HFF-Myc (cell line): ENCODE measurements around the gene TMEM25.
"Not testable (repeated sequence)": the region's sequence is repeated elsewhere in the genome, so short reads cannot be mapped to it uniquely, and the experiment has no call there.

Experiments used
- DNase-seq: peaks from one replicate; pipeline ENCODE4 v3.0.0-alpha.2; 2011; ENCODE audit warnings: low read depth; ENCODE audit errors: extremely low read depth
- H3K4me3 ChIP-seq: replicated peaks from 2 replicates; pipeline ENCODE4 v1.5.1; 2011; ENCODE audit warnings: low read depth, mild to moderate bottlenecking, control low read depth, low read length
- TF ChIP-seq, protein P1 (sequence below): IDR thresholded peaks from 2 replicates; pipeline ENCODE4 v1.5.1; 2012; ENCODE audit warnings: mild to moderate bottlenecking, low read depth, low read length, control low read depth; ENCODE audit errors: missing control alignments

TMEM25 gene

GRCh38 chr11:118565051-118565450 lies 34.1 kb downstream of the TMEM25 start:
- TF ChIP-seq, protein P1, sequence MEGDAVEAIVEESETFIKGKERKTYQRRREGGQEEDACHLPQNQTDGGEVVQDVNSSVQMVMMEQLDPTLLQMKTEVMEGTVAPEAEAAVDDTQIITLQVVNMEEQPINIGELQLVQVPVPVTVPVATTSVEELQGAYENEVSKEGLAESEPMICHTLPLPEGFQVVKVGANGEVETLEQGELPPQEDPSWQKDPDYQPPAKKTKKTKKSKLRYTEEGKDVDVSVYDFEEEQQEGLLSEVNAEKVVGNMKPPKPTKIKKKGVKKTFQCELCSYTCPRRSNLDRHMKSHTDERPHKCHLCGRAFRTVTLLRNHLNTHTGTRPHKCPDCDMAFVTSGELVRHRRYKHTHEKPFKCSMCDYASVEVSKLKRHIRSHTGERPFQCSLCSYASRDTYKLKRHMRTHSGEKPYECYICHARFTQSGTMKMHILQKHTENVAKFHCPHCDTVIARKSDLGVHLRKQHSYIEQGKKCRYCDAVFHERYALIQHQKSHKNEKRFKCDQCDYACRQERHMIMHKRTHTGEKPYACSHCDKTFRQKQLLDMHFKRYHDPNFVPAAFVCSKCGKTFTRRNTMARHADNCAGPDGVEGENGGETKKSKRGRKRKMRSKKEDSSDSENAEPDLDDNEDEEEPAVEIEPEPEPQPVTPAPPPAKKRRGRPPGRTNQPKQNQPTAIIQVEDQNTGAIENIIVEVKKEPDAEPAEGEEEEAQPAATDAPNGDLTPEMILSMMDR, result no peak
- H3K4me3 ChIP-seq, result peak overlapping the region; percentile 62
- no peak for DNase-seq

DNA sequence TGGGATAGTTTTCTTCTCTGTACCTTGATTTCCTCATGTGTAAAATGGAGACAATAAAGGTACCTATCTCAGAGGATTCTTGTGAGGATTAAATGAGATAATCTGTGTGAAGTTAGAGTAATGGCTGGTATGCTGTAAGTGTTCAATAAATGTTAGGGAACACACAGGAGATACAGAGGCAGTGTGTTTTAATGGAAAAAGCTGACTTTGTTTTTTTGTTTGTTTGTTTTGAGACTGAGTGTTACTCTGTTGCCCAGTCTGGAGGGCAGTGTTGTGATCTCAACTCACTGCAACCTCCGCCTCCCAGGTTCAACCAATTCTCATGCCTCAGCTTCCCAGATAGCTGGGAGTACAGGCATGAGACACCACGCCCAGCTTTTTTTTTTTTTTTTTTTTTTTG lies 38.7 kb downstream of the TMEM25 start:
- no peak for DNase-seq
- no peak overlapping the region for H3K4me3 ChIP-seq
- TF ChIP-seq, protein P1, result no peak

GRCh38 chr11:118570787-118571186 lies 39.8 kb downstream of the TMEM25 start:
- no peak for DNase-seq
- no peak overlapping the region for H3K4me3 ChIP-seq
- TF ChIP-seq, protein P1, result no peak

GRCh38 chr11:118571701-118572060 lies 40.7 kb downstream of the TMEM25 start:
- not testable (repeated sequence) for DNase-seq
- H3K4me3 ChIP-seq, result peak overlapping the region; percentile 96

DNA sequence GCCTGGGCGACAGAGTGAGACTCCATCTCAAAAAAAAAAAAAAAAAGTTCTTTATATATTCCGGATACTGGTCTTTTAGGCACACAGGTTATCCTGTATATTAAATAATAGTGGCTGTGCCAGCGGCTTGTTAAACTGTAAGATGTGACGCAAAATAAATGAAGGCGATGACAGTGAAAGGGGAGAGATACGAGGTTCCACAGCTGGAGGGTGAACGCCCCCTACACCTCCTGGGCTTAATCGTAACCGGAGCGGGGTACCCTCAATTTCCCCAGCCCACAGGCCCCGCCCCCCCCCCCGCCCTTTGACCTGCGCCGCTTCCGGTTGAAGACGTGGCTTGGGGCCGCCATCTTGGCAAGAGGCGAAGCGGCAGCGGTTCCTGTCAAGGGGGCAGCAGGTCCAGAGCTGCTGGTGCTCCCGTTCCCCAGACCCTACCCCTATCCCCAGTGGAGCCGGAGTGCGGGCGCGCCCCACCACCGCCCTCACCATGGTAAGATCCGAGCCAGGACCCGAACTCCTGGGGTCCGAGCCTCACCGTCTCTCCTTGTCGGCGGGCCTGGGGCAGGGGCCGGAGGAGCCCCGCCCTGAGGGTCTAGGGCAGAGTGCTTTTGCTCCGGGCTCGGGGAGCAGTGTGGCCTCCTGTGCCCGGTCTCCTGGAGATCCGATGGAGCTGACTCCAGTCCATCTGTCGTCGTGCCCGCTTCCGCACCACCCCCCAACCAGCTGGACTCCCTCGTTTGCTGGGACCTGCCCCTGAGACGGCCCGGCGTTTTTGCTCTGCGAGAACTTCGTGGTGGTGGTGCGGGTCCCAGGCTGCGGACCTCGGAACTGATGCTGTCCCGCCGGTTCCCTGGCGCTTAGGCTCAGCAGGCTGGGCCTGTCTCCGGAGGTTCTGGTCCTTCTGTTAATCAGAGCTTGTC lies 41.3 kb downstream of the TMEM25 start, which contains the start of gene ARCN1:
Gene ARCN1 (plus strand): TSS at position 349 of the 920 bp plus-strand sequence. CDS start 139 bp downstream, at position 488.
- TF ChIP-seq, protein P1, result no peak
- H3K4me3 ChIP-seq, result peak within 1 kb of the TSS; percentile 96
- peak; percentile 21 for DNase-seq

DNA sequence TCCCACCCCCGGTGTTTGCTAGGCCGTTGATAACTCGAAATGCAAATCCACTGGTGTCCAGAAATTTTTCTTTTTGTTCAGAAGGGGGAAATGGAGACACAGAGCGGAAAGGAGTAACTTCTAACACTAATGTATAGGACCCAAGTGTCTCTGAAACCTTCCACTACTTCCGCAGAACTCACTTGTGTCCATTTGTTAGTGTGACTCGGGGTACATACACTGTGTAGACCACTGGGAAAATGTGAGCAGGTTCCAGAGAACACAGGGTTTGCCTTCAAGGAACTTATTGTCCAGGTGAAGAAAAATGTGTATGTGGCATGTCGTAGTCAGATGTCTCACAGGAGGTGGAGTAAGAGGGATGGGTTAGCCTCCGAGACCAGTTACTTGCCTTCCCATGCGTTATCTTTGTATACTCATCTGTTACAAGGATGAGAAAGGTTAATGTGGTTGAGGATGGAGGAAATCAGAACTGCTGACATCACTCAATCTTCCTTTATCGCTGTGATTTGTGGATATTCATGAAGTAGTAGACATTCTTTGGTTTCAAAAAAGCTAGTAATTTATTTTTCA lies 42.1 kb downstream of the TMEM25 start:
- no peak for DNase-seq
- TF ChIP-seq, protein P1, result no peak
- peak overlapping the region; percentile 96 for H3K4me3 ChIP-seq

DNA sequence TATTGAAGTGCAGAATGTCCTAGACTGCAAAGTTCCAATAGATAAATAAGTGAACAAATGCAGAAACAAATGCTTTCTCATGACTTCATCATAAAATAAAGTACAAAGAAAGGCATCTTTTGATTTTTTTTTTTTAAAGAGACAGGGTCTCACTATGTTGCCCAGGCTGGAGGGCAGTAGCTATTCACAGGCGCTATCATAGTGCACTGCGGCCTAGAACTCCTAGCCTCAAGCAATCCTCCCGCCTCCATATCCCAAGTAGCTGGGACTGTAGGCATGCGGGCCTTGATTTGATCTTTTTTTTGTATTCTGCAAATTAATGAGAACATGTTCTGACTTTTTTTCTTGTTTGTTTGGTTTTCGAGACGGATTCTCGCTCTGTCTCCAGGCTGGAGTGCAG lies 43.6 kb downstream of the TMEM25 start:
- TF ChIP-seq, protein P1, result no peak
- H3K4me3 ChIP-seq, result peak overlapping the region; percentile 96
- DNase-seq, result no peak

DNA sequence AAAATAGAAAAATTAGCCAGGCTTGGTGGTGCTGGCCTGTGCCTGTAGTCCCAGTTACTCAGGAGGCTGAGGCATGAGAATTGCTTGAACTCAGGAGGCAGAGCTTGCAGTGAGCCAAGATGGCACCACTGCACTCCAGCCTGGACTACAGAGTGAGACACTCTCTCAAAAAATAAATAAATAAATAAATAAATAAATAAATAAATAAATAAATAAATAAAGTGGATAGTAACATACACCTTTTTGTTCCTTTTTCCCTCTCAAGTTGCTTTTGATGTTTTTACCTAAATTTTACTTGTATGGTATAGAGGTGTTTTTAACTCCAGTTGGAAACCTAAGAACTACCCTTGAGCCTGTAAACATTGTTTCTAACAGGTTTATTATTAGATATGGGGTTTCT lies 47.0 kb downstream of the TMEM25 start:
- DNase-seq, H3K4me3 ChIP-seq: not testable (repeated sequence)
